GM18499 (cell line): ENCODE measurements around the gene EVI5L.
"Not testable (repeated sequence)": the region's sequence is repeated elsewhere in the genome, so short reads cannot be mapped to it uniquely, and the experiment has no call there.

Experiments used
- ATAC-seq: cut with Tn5 transposase; IDR thresholded peaks from one replicate; pipeline ENCODE4 v1.9.1; 2021; ENCODE audit warnings: moderate number of reproducible peaks; ENCODE audit not compliant: insufficient read depth, unreplicated experiment

Gene EVI5L

GRCh38 chr19:7888145-7888825 is 58.3 kb downstream of the EVI5L start, which contains the start of gene LRRC8E:
TSS of gene LRRC8E (plus strand) at chr19:7888510. CDS start at chr19:7895604, 7,094 bp downstream.
- ATAC-seq = no peak

- ATAC-seq = no peak
Measured at GRCh38 chr19:7888826-7889217, 58.8 kb downstream of the EVI5L start.

- not testable (repeated sequence) for ATAC-seq
Measured at GRCh38 chr19:7893362-7894101, 63.5 kb downstream of the EVI5L start.

- ATAC-seq = no peak
Measured at GRCh38 chr19:7894612-7895309, 64.7 kb downstream of the EVI5L start.

- ATAC-seq = no peak
Measured at GRCh38 chr19:7895565-7895964, 65.5 kb downstream of the EVI5L start.

GRCh38 chr19:7897292-7897691 is 67.3 kb downstream of the EVI5L start:
- no peak for ATAC-seq

- no peak for ATAC-seq
Measured at GRCh38 chr19:7898967-7899366, 68.9 kb downstream of the EVI5L start.

- ATAC-seq = no peak
Measured at GRCh38 chr19:7899751-7900378, 69.8 kb downstream of the EVI5L start.

GRCh38 chr19:7900401-7900870 is 70.4 kb downstream of the EVI5L start:
- no peak for ATAC-seq

- no peak for ATAC-seq
Measured at GRCh38 chr19:7900931-7901330, 70.9 kb downstream of the EVI5L start.

- ATAC-seq = no peak
Measured at GRCh38 chr19:7901337-7901736, 71.3 kb downstream of the EVI5L start.

- no peak for ATAC-seq
Measured at GRCh38 chr19:7902796-7903243, 72.8 kb downstream of the EVI5L start.

- peak; percentile 76 for ATAC-seq
Measured at GRCh38 chr19:7903244-7904073, 73.4 kb downstream of the EVI5L start, which contains the start of gene MAP2K7. TSS of gene MAP2K7 (plus strand) at chr19:7903877. CDS start at chr19:7903945, 68 bp downstream.

- no peak for ATAC-seq
Measured at GRCh38 chr19:7904074-7905020, 74.3 kb downstream of the EVI5L start.

- no peak for ATAC-seq
Measured at GRCh38 chr19:7905268-7905667, 75.2 kb downstream of the EVI5L start.

- no peak for ATAC-seq
Measured at GRCh38 chr19:7905859-7906258, 75.8 kb downstream of the EVI5L start.

- no peak for ATAC-seq
Measured at GRCh38 chr19:7907122-7907521, 77.1 kb downstream of the EVI5L start.

- no peak for ATAC-seq
Measured at GRCh38 chr19:7907544-7907943, 77.5 kb downstream of the EVI5L start.
